GM23248 (cell line): ENCODE measurements around the gene RPL31.

Experiments
- EZH2 ChIP-seq: fragments of 200-600 bp; sonication (generic); IDR thresholded peaks from 2 replicates; pipeline ENCODE4 v1.6.1; 2018; ENCODE audit warnings: antibody characterized with exemption, mild to moderate bottlenecking; ENCODE audit not compliant: insufficient read depth, poor library complexity, severe bottlenecking
- EZH2phosphoT487 ChIP-seq: fragments of 200-600 bp; sonication (generic); IDR thresholded peaks from 2 replicates; pipeline ENCODE4 v1.6.1; 2018; ENCODE audit warnings: antibody characterized with exemption, moderate library complexity, mild to moderate bottlenecking, low read depth; ENCODE audit not compliant: insufficient read depth

DNA sequence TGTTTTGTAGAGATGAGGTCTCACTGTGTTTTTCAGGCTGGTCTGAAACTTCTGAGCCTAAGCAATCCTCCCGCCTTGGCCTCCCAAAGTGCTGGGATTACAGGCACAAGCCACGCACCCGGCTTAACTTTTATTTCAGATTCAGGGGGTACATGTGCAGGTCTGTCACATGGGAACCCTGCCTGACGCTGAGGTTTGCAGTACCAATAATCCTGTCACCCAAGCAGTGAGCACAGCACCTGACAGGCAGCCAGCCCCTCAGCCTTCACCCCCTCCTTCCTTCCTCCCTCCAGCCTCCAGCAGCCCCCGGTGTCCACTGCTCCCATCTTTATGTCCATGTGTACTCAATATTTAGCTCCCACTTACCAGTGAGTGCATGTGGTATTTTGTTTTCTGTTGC lies 46.0 kb upstream of the RPL31 start:
- no peak for TF ChIP-seq EZH2phosphoT487
- no peak for TF ChIP-seq EZH2
